ENCODE results near the gene SFXN3.

SFXN3 gene

DNA sequence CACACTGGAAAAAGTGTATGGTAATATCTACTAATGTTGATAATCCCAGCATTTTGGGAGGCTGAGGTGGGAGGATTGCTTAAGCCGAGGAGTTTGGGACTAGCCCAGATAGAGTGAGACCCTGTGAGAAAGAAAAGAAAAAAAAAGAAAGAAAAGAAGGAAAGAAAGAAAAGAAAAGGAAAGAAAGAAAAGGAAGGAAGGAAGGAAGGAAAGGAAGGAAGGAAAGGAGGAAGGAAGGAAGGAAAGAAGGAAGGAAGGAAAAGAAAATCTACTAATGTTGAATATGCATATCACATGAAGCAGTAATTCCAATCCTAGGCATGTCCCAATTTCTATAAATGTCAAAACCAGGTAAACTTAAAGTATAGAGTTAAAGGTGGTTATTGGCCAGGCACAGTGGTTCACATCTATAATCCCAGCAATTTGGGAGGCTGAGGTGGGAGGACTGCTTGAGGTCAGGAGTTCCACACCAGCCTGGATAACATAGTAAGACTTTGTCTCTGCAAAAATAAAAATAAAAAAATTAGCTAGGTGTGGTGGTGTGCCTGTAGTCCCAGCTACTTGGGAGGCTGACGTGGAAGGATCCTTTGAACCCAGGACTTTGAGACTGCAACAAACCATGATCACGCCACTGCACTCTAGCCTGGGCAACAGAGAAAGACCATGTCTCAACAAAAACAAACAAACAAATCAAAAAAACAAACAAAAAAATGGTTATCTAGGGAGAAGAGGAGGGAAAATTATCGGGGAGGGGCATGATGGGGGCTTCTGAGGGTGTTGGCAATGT, 25.5 kb downstream of the SFXN3 start:
- no peak for DNase-seq (ENCODE audit: low read depth in 3 of 3)

DNA sequence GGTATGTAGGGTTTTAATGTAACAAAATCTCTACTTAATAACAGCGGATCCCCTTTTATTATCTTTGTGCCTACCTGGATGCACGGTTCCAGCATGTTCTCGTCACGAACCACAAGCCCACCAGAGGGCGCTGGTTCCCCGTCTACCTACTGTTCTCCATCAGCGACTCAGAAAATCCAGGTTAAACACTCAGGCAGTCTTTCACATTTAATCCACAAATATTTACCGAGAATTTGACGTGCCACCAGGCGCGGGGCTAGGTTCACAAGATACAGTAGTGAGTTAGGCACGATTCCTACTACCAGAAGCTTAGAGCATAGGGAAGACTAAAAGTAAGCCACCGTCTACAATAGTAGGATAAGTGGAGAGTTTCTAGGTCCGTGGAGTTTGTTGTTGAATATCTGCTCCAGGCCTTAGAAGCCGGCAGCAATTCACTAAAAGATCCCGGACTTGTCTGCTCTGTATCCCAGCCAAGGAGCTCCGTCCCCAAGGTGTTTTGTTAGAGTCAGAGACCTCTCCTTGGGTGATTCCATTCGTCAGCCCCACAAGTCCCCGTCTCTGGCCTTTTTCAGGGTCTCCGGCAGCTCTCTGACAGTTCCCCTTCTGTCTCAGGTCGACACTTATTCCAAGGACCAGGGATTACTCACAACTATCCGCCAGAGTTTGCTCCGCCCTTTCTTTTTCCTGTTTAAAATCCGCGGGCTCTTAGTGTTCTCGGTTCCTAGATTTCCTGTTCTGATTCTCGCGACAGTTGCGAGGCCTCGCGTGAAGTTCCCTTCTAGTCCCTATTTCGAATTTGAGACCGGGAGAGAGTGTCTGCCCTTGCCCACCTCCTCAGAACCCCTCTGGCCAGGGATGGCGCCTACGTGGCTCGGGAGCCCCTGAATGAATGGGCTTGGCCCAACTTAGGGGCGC, 29.3 kb downstream of the SFXN3 start:
- DNase-seq (ENCODE audit: low read depth in 3 of 3), result peak; percentile 75 to 90 (median 89)

DNA sequence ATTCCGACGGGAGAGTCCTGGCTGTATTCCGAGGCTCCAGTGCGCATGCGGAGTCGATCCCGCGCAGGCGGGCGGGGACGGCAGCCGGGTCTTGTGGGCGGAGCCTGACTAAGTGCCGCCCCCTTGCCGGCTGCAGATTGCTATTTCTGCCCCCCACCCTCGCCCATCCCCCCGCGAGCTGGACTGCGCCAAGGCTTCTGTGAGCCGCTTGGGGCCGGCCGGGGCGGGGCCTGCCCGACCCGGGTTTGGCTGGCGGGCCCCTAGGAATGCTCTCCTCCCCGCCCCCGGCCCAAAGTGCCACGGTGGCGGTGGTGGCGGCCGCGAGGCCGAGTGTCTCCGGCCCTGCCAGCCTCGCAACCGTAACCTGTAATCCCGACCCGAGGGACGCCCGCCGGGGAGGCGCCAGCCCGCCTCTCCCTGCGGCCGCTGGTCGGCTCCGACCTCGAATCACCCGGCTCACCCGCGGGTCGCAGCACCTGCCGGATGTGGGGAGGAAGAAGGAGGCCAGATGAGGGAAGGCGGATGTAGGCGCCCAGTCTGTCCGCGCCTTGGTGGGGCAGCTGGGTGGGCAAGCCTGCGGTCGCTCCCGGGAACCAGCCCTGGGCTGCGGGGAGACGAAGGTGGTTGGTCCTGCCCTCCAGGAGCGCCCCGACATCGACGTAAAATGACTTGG, 30.1 kb downstream of the SFXN3 start:
- DNase-seq (ENCODE audit: low read depth in 3 of 3), result peak; percentile 81 to 92 (median 83)

DNA sequence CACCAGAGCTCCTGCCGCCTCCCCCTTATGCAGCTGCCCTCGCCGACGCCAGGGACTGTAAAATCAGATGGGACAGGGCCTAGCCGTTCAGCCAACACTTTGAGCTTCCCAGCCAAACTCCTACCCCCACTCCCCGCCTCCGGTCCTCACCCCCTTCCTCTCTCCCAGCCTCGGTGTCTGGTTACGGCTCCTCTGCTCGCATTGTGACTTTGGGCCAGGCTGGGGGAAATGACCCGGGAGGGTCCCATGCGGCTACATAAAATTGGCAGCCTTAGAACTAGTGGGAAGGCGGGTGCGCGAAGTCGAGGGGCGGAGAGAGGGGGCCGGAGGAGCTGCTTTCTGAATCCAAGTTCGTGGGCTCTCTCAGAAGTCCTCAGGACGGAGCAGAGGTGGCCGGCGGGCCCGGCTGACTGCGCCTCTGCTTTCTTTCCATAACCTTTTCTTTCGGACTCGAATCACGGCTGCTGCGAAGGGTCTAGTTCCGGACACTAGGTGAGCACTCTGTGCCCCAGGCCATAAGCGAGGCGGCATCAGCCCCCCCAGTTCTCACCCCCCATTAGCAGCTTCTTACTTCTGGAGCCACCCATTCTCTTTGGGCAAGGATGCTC, 30.7 kb downstream of the SFXN3 start, which contains the start of gene KAZALD1:
Gene KAZALD1 (plus strand): TSS at position 366 of the 608 bp plus-strand sequence. CDS start 604 bp downstream, outside the sequence.
- DNase-seq (ENCODE audit: low read depth in 3 of 3), result no peak

DNA sequence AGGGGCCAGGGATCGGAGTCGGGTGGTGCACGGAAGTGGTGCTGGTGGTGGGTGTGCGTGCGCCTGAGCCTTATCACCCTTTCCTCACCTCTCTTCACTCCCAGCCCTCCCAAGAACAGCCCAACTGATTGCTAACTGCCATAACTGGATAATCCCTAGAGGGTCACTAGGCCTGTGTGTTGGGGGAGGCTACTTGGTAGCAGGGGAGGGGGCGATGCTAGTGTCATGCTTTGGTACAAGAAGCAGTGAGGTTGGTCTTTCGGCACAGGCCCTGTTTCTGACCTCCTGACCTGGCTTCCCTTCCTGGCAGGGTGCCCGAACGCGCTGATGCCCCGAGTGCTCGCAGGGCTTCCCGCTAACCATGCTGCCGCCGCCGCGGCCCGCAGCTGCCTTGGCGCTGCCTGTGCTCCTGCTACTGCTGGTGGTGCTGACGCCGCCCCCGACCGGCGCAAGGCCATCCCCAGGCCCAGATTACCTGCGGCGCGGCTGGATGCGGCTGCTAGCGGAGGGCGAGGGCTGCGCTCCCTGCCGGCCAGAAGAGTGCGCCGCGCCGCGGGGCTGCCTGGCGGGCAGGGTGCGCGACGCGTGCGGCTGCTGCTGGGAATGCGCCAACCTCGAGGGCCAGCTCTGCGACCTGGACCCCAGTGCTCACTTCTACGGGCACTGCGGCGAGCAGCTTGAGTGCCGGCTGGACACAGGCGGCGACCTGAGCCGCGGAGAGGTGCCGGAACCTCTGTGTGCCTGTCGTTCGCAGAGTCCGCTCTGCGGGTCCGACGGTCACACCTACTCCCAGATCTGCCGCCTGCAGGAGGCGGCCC, 31.4 kb downstream of the SFXN3 start:
- DNase-seq (ENCODE audit: low read depth in 3 of 3), result peak in 2 of 3 donors; percentile 43 to 50

DNA sequence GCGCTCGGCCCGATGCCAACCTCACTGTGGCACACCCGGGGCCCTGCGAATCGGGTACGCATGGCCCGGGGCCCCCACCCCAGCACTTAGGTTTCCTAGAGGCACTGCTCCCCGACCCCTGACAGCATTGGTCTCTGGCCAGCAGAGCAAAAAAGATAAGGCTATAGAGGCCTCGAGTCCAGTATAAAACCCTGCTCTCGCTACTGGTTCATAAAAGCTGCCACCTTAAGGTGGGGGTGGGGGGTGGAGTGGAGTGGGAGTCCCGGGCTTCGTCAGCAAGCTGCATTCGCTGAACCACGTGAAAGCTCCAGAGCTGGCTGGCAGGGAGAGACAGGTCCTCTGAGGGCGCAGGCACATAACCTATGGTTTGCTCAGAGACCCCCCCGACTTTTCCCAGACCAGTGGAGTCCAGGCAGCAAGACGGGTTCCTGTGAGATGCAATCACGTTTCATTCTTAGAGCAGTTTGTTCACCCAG, 32.1 kb downstream of the SFXN3 start:
- DNase-seq (ENCODE audit: low read depth in 3 of 3), result no peak

DNA sequence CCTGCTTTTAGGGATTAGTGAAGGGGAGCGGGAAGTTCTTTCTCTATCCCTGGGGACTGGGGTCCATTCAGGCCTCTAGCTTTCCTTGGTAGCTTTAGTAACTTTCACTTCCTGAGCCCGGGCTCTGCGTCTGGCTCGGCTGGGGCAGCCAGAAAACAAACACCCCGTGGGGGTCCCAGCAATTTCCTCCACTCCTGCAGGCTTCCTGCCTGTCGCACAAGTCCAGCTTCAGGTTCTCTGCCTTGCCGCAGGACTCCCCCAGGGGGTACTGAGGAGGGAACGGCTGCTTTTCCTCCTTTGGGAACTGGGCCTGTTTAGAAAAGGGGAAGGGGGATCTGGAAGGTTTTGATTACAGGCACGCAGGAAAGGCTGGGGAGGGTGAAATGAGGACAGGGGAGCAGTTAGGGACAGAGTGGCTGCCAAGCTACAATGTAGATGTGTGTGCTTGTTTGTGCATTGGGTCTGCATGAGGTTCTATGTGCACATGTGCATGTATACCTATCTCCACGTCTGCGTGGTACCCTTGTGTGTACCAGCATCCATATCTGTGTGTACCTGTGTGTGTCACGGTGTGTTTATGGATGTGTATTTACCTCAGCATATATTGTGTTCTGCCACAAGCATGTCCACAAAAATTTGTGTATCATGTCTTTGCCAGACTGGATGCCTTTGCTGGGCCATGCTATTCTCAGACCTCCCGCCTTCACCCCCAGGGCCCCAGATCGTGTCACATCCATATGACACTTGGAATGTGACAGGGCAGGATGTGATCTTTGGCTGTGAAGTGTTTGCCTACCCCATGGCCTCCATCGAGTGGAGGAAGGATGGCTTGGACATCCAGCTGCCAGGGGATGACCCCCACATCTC, 32.7 kb downstream of the SFXN3 start:
- DNase-seq (ENCODE audit: low read depth in 3 of 3), result no peak

DNA sequence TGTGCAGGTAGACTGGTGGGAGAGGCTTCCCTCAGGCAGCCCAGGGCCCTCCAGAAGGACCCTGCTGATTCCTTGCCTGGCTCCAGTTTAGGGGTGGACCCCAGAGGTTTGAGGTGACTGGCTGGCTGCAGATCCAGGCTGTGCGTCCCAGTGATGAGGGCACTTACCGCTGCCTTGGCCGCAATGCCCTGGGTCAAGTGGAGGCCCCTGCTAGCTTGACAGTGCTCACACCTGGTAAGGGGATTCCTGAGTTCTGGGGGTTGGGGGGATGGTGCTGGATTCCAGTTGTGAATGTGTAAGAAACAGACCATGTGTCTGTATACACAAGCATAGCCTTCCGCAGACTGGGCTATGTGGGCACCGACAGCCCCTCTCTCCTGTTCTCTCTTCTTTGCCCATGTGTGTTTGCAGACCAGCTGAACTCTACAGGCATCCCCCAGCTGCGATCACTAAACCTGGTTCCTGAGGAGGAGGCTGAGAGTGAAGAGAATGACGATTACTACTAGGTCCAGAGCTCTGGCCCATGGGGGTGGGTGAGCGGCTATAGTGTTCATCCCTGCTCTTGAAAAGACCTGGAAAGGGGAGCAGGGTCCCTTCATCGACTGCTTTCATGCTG, 33.5 kb downstream of the SFXN3 start:
- no peak for DNase-seq (ENCODE audit: low read depth in 3 of 3)

DNA sequence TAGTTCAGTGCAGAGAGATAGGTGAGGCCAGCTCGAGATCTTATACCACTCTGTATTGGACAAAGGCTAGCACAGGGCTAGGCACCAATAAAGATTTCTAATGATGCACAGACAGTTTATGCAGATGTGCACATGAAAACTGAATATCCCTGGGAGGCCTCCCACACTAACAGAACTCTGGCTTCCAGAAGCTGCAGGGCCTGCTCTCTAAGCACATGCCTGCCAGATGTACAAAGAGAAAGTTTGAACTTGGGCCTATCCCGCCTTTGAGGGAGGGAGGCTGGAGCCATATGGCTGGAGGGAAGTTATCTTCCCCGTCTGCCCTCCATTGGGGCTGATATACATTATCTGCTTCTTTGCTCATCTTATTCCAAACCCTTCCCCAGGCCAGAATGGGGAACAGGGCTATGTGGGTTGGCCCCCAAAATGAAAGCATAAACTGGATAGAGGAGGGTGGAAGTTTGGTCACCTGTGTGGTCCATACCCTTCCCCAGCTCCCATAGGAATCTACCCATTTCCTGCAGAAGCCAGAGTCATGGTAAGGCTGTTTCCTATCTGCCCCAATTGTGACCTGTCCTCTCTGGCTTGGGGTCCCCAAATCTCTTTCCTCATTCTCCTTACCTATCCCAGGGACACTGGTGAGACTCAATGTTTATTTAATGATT, 34.6 kb downstream of the SFXN3 start:
- DNase-seq (ENCODE audit: low read depth in 3 of 3), result no peak

DNA sequence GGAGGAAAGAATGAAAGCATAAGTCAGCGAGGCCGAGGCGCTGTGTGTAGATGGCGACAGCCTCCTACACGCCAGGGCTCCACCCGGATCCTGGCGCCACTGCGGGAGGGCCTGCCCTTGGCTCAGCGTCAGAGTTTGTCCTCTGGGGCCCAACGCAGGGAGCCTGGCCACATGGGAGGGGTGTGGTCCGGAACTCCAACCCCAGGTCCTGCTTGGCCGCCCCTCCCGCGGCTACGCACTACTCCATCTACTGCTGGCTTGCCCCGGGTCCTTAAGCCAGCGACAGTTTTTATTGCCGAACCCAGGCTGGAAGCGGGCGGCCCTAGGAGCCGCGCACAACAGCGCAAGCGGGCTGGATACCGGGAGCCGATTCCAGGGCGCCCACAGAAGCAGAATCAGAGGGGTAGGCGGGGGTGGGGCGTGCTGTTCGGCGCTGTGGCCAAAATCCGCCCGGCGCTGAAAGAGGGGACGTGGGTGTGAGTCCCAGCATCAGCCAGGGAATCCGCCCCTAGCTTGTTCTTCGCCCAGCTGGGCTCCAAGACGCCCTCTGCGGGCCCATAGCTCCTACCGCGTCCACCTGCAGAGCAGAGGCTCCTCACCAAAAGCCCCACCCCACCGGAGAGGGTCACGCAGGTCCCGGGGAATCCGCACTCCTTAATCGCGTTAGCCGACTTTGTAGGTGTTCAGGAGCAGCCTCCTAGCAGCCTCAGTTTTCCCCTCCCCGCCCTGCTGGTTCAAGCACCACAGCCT, 35.3 kb downstream of the SFXN3 start:
- peak in 1 of 3 donors; percentile 38 for DNase-seq (ENCODE audit: low read depth in 3 of 3)

DNA sequence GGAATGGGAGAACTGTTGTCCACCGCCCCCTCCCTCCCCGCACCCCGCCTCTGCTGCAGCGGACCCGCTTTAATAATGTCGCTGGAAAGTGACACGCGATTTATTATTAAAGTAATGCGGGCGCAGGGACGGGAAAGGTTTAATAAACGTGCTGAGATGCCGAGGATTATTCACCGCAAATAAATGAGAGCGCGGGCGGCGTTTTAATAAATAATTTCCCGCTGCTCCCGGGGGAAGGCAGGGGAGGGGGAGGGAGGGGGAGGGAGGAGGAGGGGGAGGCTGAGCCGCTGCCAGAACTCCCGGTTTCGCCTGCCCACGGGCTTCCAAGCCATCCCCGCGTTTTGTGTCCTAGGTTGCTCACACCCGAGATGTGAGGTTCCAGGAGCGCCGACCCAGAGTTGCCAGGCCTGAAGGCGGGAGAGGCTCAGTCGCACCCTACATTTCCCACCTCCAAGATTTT, 35.9 kb downstream of the SFXN3 start:
- DNase-seq (ENCODE audit: low read depth in 3 of 3), result no peak

DNA sequence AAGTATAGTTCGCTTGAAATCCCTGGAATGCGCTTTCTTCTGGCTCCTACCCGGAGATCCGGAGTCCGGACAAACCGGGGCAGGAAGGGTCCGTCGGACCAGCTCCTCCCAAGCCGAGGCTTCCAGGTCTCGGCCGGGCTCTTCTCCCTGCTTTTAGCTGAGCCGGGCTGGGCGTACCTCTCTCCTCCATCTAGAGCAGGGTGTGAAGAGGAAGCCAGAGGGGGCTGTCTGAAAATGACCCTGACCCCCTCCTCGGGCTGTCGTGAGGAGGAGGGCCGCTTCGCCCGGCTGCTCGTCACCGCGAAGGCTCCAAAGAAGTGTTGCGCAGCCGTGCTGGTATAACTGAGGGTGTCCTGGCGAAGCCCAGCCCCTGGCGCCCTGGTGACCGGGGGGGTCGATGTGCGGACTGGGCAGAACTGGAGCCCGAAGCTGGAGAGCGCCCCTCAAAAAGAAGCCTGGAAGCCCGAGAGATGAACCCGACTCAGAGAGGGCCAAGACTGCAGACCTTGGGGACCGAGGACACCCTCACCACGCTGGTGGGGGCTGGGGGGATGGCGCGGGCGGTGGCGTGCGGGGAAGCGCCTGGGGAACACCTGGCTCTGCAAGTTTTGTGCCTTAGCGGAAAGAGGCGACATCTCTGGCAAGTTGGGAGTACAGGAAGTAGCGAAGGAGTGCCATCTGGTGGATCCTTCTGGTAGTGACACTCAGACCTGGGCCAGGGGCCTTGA, 36.5 kb downstream of the SFXN3 start:
- peak; percentile 65 to 72 (median 71) for DNase-seq (ENCODE audit: low read depth in 3 of 3)

DNA sequence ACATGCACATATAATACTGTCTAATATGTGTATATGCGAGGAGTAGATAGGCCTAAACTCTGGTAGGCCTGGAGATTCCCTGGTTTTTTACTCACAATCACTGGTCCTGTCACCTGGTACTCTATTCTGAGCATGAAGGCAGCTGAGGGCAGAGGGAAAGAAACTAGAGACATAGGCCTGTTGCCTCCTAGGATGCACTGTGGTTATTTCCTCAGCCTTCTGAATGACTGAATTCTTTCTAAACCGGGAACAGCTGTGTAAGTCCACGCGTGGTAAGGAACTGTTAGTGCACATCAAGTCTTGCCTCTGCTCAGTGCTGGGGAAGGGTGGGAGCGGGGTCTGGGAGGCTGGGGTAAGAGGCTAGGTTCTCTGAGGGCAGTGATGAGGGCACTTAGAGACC, 38.4 kb downstream of the SFXN3 start:
- DNase-seq (ENCODE audit: low read depth in 3 of 3), result no peak

DNA sequence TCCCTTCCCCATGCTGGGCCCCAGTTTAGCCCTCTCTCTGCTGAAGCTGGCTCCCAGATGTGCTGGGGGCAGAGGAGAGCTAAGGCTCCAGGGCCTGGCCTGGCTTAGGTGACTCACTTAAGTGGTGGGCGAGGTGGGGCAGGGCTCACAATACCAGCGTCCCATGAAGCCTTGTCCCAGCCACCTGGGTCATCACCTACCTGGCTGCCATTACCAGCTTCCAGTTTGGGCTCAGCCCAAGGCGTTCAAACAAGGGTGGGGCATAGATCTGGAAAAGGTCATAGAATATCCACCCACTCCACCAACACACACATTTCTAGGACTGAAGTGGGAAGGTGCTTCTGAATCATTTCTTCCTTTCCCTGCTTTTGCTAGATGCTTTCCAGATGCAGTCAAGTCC, 39.1 kb downstream of the SFXN3 start:
- DNase-seq (ENCODE audit: low read depth in 3 of 3), result no peak

DNA sequence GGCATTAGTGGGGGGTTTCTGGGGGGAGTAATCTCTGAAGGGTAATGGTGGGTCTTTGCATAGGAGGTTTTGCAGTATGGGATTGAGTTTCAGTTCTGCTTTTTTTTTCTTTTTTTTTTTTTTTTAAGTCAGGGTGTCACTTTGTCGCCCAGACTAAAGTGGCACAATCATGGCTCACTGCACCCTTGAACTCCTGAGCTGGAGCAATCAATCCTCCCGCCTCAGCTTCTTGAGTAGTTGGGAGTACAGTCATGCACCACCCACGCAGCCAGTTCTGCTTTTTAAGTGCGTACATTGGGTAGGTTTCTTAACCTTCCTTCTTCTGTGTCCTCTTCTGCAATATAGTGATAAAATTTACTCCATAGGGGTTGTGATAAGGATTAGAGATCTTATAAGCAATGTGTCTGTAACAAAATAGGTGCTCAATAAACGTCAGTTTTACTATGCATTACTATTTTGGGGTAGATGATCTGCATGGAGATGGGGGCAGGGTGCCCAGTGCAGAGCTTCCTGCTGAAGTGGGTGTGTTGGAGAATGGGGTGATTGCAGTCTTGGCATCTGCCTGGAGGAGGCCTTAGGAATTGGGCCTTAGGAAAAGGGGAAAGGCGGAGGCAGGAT, 40.3 kb downstream of the SFXN3 start:
- DNase-seq (ENCODE audit: low read depth in 3 of 3), result peak in 1 of 3 donors; percentile 44

DNA sequence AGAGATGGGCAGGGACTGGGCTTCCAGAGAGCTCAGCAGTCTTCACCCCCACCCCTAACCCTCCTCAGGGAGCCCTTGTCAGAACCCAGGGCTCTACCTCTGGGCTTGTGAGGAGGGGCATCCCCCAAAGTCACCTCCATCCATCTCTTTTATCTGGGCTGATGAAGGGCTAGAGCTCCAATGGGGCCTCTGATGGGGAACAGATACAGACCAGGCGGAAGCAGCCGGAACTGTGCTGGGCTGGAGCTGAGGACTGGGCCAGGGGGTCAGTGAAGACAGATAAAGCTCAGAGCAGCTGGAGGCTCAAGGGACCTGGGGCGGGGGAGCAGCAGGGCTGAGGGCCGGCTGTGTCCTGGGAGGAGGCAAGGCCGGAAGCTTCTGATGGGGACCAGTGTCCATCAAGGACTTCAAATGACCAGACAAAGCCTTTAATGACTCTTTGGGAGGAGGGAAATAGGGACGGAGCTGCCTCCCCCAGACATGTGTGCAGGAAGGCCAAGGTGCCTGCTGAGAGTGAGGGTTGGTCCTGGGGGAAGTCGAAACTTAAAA, 40.9 kb downstream of the SFXN3 start:
- no peak for DNase-seq (ENCODE audit: low read depth in 3 of 3)
